Measurements from ENCODE around the gene CPOX. TPM values are rescaled to one million over a fixed set of nuclear protein-coding genes. Genes with fewer than 3 reads are reported as not detected.

CPOX gene
- total and polyA plus RNA-seq, 10 of the 15 experiments (the other 5 are each of a cell fraction or from before 2014, with no cell fraction given), result 40.7 to 72.6 (median 64.5) TPM

- TF ChIP-seq, protein P1, sequence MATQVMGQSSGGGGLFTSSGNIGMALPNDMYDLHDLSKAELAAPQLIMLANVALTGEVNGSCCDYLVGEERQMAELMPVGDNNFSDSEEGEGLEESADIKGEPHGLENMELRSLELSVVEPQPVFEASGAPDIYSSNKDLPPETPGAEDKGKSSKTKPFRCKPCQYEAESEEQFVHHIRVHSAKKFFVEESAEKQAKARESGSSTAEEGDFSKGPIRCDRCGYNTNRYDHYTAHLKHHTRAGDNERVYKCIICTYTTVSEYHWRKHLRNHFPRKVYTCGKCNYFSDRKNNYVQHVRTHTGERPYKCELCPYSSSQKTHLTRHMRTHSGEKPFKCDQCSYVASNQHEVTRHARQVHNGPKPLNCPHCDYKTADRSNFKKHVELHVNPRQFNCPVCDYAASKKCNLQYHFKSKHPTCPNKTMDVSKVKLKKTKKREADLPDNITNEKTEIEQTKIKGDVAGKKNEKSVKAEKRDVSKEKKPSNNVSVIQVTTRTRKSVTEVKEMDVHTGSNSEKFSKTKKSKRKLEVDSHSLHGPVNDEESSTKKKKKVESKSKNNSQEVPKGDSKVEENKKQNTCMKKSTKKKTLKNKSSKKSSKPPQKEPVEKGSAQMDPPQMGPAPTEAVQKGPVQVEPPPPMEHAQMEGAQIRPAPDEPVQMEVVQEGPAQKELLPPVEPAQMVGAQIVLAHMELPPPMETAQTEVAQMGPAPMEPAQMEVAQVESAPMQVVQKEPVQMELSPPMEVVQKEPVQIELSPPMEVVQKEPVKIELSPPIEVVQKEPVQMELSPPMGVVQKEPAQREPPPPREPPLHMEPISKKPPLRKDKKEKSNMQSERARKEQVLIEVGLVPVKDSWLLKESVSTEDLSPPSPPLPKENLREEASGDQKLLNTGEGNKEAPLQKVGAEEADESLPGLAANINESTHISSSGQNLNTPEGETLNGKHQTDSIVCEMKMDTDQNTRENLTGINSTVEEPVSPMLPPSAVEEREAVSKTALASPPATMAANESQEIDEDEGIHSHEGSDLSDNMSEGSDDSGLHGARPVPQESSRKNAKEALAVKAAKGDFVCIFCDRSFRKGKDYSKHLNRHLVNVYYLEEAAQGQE (IDR thresholded peaks at IDR 0.05; ENCODE audit: low read depth, low read length), result 0 out of 2 replicates have a peak, but pooled peaks have one; percentile 5
- no peak for TF ChIP-seq ZBTB11 (CRISPR knock-in tag; IDR thresholded peaks at IDR 0.05)
- TF ChIP-seq IKZF1 (conservative IDR thresholded peaks at IDR 0.05), result peak; percentile 73
- TF ChIP-seq EZH2 (IDR thresholded peaks at IDR 0.05; ENCODE audit: borderline replicate concordance, control insufficient read depth, low read depth, low read length), result no peak
- TF ChIP-seq SMARCA5 (IDR thresholded peaks at IDR 0.05), result no peak
- TF ChIP-seq HSF1 (IDR thresholded peaks at IDR 0.05; ENCODE audit: low read depth, low read length), result no peak
- TF ChIP-seq BCL11A (IDR thresholded peaks at IDR 0.05; ENCODE audit: low read depth, low read length), result no peak
- no peak for TF ChIP-seq ZNF384 (IDR thresholded peaks at IDR 0.05; ENCODE audit: borderline replicate concordance, low read depth, low read length)
- peak; percentile 62 for TF ChIP-seq POLR2A (IDR thresholded peaks at IDR 0.05; ENCODE audit: low read depth, low read length)
- TF ChIP-seq MYC (IDR thresholded peaks at IDR 0.05; ENCODE audit: insufficient read depth, insufficient read length, insufficient replicate concordance, low read length, severe bottlenecking), result no peak
- TF ChIP-seq RUNX3 (IDR thresholded peaks at IDR 0.05; ENCODE audit: low read length), result peak; percentile 87
- no peak for TF ChIP-seq NR2C2 (IDR thresholded peaks at IDR 0.05; ENCODE audit: borderline replicate concordance, control insufficient read depth, insufficient read length, low read depth)
- no peak for TF ChIP-seq NKRF (conservative IDR thresholded peaks at IDR 0.05)
- 0 out of 2 replicates have a peak, but pooled peaks have one; percentile 0 for TF ChIP-seq ATF3 (IDR thresholded peaks at IDR 0.05; ENCODE audit: borderline replicate concordance, extremely low read depth, low read depth, low read length)
- TF ChIP-seq, protein P2, sequence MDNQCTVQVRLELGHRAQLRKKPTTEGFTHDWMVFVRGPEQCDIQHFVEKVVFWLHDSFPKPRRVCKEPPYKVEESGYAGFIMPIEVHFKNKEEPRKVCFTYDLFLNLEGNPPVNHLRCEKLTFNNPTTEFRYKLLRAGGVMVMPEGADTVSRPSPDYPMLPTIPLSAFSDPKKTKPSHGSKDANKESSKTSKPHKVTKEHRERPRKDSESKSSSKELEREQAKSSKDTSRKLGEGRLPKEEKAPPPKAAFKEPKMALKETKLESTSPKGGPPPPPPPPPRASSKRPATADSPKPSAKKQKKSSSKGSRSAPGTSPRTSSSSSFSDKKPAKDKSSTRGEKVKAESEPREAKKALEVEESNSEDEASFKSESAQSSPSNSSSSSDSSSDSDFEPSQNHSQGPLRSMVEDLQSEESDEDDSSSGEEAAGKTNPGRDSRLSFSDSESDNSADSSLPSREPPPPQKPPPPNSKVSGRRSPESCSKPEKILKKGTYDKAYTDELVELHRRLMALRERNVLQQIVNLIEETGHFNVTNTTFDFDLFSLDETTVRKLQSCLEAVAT (IDR thresholded peaks at IDR 0.05), result peak; percentile 93
Observed at GRCh38 chr3:98561727-98562521, 31.5 kb downstream of the CPOX start (continued).

All from GM12878 (cell line).